NCI-H1092 (cell line): Measurements from ENCODE around the gene C9orf50.
A peak's percentile ranks its signal among the peaks of the same experiment; 100 is the strongest.

ENCODE experiments used
- DNase-seq: peaks from one replicate; lab custom pipeline; 2025; lab: John Stamatoyannopoulos, UW

The C9orf50 gene

DNA sequence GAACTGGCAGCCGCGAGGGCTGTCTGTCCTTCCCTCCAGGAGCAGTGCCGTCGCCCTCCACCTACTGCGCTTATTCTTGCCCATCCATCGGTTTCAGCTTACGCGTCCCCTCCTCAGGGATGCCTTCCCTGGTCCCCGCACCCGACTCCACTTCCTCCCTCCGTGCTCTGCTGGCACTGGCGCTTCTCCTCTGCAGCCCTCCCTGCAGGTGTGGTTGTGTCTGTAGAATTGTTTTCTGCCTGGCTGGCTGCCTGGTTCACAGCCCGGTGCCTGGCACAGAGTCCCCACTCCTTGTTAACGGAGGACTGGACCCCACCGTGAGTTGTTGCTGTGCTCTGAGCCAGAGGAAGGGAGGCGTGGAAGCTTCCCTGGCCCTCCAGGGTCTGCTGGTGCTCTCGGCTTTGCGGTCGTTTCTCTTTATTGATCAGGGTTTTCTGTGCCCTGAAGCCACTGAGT is 10.8 kb upstream of the C9orf50 start:
- no peak for DNase-seq

DNA sequence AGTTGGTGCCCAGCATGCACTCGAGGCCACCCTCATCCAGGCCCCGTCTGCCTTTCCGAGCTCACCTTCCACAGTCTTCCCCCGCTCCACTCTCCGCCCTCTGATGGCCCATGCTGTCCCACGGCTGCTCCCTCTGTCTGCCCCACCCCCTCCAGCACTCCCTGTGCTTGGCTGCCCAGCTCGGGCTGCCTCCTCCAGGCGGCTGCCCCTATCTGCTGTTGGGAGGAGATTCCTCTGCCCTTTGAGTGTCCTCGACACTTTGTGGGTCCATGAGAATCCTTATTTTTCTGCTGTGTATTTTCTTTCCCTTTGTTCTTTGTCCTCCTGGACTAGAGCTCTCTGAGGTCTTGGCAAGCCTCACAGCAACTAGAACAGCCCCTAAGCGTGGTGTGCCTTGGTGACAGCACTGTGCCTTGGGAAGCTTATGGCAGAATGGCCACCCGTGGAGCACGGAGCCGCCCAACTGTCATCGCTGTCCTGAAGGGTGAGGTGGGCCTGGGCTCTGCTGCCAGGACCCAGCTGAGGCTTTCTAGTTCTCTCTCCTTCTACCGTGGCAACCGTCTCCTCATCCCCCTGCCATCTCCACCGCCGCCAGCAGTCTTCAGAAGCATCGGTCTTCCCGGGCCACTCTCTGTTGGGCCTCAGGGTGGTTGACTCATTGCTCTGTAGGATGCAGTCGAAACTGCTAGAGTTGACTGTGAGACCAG is 10.2 kb upstream of the C9orf50 start:
- no peak for DNase-seq

DNA sequence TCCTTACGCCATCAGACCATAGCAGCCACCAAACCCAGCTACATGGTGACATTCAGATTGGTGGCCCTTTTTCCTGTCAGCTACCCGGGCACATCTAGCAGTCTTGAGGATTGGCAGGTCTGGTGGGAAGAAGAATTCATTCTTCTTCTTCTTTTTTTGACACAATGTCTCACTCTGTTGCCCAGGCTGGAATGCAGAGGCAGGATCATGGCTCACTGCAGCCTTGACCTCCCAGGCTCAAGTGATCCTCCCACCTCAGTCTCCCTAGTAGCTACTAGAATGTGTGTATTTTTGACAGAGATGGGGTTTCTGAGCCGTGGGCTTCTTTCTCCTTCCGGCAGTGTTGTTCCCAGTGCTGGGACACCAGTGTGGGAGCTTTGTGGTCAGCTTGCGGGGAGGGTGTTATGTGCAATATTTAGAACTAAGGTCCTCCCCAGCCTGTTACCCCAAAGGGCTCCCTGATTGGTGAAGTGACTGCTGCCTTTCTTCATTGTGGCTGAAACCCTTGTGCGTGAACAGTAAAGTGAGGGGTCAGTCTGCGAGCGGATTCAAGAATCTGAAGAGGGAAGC is 8.4 kb upstream of the C9orf50 start:
- no peak for DNase-seq

DNA sequence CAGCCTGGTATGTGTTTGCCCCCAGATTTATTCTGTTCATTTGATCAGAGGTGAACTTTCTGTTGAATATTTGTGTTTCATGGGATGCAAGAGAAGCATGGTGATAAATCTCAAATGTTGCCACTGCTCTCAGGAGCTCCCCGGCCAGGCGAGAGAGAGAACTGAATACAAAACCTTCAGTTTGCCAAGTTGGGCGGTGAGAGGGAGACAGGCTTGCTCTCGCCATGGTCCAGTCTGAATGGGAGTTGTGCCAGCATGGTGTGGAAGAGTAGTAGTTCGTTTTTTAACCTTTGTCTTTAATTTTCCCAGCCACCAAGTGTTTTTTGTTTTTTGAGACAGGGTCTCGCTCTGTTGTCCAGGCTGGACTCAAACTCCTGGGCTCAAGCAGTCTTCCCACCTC is 7.8 kb upstream of the C9orf50 start:
- no peak for DNase-seq

DNA sequence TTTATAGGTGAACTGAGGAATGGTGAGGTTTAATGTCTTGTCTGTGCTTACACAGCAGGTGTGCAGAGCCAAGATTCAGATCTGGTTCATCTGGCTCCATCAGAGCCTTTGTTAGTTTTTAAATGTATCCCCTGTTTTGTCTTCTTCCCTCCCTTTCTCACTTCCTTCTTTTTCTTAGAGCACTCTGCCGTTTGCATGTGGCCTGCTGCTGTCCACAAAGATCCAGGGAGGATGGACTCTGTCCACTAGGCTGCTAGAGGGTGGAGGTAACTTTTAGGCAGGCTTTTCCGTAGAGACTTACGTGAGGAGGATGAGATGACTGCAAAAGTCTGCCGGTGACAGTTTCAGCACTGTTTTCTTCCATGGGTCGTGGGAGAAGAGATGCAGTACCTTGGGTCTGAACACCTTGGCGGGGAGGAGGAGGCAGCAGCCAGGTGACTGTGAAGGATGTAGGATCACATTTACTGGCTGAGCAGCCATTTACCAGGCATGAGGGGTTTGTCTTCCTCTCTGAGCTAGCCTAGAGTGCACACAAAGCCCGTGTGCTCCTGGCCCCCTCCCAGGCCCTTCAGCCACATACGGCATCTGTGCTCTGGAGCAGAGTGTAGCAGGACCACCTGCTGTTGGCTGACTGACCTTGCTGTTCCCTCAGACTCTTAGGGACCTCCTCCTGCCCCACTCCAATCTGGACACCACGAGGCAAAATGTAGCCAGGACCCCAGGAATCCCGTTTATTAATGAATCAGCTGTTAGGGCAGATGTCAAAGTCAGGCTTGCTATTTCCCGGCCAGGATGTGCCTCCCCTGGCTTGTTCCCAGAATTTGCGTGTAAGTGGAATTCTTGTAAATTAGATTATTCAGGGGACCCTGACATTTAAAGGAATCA is 6.9 kb upstream of the C9orf50 start:
- DNase-seq, result no peak

DNA sequence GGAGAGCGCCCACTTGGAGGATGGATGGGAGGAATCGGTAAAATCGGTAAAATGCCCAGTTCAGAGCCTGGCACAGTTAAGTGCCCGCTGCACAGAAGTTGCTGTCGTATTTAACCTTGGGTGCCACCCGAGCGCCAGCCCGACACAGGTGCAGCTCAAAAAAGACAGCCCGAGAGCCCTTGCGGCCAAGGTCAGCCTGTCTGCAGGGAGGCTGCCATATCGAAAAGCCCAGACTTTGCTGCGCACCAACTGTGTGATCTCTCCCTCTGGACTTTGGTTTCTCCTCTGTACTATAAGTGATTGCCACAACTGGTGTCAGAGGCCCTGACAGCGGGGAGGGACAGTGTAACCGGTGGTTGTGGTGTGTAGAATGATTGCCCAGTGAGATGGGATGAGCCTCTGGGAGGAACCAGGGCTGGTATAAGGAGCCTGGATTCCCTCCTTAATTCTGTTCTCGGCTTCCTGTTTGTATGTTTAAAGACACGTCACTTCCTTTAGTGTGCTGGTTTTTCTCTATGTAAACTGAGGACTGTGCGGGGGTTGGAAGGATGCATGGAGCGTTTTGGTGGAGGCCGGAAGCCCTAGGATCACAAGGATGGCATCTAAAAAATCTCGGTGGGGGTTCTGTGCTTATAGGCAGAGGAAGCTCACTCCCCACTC is 5.9 kb upstream of the C9orf50 start:
- no peak for DNase-seq

DNA sequence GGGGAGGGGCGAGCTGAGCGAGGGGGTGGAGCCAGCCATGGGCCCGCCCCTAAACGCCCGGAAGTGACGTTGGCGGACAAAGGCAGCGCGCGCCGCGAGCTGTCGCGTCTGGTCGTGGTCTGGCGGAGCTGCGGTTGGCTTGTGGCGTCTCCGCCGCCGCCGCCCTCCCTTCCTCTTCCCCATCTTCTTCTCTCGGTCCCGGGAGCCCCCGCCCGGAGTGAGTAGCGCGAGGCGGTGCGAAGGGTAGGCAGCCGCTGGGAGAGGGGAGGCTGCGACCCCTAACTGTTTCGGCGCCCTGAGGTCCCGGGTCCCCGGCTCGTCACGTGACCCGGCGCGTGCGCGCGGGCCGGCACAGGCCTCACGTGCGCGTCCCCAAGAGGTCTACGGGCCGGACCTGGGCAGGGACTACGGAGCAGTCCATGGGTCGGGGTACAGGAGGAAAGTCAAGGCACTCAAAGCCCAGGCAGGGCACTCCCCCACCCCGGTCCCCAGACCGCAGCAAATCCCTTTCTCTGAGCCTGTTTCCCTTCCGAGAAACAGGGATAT is 5.3 kb upstream of the C9orf50 start, which contains the start of gene NTMT1:
Gene NTMT1, plus strand, starts transcription at position 85 of the 546 bp plus-strand sequence. CDS start 6,541 bp downstream, outside the sequence.
- DNase-seq, result peak; percentile 60

DNA sequence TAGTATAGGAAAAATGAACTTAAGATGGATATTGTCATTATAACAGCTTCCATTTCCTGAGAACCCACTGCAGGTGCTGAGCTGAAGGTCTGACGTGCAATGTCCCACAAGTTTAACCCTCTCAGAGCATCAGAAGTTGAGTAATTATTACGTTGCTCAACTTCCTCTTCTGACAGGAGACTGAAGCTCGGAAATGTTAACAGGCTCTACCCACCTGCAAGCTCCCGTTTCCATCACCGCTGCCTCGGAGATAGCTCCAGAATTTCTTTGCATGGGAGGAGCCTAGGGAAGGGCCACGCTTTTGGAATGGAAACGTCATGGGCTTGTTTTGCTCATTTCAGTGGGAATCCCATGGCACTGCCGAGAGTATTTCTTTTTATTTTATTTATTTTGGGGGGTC is 4.0 kb upstream of the C9orf50 start:
- no peak for DNase-seq

DNA sequence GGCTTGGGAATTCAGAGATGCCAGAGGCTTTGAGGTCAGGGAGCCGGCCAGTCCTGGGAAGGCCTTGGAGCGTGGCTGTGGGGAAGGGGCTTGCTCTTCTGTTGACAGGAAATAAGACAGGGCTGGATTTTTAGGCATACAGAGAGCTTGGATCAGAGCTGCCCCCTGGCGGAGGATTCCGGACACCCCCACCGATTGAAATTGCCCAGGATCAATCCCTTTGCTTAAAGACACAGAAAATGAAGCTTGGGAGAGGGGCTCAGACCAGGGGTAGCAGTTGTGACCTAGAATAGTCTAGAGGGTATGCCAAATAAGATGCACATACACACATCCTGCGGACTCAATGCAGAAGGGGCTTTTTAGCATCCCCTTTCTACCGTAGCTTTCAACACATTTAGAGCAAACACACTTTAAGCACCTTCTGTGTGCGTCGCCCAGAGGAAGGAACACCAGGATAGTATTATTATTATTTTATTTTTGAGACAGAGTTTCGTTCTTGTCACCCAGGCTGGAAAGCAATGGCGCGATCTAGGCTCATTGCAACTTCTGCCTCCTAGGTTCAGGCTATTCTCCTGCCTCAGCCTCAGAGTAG is 3.4 kb upstream of the C9orf50 start:
- peak; percentile 64 for DNase-seq

DNA sequence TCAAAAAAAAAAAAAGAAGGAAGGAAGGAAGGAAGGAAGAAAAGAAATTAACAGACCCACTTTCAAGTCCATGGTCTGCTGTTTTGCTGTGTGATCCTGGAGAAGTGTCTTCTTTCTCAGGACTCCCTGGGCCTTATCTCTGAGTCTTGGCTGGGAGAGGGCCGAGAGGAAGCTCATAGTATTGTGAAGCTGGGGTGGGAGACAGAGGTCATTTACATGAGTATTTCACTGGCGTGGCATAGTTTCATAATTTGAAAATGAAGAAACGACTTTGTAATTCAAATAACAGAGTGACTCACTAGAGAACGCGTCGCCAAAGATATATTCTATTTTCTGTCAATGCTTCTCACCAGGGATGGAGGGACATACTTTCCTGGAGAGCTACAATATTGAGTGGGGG is 2.4 kb upstream of the C9orf50 start:
- no peak for DNase-seq

DNA sequence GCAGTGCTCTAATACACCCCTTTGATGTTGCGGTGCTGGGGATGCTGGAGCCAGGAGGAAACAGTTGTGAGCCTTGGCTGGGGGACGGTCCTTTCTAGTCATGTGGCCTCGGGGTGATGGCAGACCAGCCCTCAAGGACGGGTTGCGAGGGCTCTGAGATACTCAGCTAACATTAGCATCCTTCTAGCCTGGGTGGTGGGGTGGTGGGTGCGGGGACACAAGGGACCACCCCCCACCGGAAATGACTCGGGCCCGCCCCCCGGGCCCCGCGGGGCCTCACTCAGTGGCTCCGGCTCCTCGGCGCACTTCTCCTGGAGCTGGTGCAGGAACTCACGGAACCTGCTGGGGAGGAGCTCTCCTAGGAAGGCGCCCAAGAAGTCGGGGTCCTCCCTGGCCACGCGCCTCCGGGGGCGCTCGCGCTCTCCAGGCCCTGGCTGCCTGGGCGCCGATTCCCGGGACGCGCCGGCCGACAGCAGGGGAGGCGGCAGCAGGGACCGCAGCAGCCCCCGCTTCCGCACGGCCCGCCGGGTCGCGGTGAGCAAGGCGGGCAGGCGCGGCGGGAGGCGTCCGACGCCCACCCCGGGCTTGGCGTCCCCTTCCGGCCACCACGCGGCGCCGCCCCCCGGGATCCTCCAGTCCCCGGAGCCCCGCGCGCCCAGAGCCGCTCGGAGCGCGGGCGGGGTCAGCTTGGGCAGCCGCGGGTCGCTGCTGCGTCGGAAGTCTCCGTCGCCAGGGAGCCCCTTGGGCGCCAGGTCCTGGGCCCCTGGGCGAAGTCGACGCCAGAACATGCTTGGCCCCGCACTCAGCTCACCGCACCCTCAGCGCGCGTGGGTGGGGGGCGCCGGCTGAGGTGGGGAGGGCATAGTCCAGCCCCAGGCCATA is 873 bp downstream of the C9orf50 start:
- DNase-seq, result no peak

DNA sequence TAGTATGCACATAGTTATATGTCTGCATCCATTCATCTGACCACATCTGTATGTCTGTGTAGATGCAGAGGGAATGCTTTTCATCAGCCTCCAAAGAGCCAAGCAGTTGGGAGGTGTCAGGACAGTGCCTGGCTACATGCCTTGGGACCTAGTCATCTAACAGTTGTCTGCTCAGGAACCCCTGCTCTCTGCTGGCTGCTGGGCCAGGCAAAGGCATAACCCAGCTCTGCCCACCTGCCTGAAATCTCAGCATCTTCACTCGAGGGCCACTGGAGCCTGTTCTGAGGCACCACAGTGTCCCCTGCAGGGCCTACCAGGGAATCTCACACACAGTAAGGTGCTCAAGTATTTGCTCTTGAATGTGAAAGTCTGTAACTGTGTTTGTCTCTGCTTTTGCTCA is 3.7 kb downstream of the C9orf50 start:
- DNase-seq, result no peak

DNA sequence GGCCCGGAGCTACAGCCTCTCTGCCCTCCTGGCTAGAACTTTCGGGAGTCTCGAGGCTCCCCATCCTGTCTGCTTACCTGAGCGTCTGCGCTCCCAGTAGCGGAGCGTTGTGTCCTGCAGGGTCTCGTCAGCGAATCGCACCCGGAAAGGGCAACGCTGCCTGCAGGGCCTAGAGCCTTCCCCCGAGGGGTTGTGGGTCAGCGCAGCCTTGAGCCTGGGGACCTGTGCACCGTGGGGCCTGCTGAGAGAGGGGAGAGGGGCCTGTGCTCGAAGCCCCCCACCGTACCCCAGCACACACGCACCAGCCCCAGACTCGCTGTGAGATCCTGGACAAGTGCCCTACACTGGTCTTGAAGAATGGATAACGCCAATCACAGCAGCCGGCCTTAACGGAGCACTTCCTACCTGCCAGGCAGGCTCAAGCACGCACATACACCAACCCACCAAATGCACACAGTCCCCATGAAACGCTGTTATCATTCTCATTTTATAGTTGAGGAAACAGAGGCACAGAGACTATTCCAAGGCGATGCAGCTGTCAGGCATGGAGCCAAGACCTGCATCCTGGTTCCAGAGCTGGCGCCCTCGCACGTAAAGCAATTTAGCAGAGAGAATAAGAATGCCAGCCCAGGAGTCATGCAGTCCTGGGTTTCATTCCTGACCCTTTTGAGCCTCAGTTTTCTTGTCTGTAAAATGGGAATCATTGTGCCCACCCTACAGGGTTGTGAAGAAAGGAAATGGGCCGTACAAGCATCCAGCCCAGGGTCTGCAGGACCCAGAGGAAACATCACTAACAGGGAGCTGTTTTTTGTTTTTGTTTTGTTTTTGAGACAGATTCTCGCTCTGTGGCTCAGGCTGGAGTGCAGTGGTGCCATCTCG is 5.3 kb downstream of the C9orf50 start:
- DNase-seq, result no peak

DNA sequence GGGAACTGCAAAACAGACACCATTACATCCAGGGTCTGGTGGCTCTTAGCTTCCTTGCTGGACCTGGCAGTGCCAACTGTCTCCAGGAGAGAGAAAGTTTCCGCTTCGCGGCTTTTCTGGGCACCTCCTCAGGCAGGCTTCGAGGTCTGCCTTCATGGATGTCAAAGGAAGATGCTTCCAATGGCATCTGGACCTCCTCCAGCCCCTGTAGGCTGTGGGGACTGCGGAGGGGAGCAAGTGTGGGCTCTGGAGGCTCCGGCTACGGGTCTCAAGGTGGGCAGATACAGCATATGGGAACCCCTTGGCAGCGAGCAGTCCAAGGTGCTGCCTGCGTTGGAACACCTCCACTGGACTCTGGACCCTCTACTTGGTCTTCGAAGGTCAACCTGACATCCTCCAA is 6.0 kb downstream of the C9orf50 start:
- no peak for DNase-seq

DNA sequence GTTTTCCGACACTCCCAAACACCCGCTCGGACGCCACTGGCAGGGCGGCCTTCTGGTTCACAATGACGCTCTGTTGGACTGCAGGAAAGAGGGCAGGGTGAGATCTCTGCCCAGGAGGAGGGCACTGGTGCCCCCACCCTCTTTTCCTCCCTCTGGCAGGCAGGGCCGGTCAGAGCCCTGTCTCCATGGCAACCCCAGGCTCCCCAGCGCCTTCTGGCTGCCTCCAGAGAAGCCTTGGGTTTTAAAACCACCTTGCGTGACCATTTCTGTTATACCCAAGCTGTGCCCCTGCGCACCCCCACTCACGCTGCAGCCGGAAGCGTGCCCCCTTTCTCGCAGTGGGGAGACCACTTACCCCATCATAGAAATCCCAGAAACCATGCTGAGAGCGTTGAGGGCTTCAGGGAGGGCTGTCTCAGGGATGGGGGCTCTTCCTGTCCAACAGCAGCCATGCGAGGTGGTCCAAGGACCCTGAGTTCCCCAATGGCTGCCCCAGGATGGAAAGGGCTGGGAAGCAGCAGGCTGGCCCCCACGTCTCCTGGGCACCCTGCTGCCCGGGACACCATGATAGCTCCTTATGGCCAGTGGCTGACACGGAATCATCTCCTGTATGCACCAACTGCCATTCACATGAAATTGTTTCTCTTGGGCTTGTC is 7.3 kb downstream of the C9orf50 start:
- DNase-seq, result peak; percentile 74

DNA sequence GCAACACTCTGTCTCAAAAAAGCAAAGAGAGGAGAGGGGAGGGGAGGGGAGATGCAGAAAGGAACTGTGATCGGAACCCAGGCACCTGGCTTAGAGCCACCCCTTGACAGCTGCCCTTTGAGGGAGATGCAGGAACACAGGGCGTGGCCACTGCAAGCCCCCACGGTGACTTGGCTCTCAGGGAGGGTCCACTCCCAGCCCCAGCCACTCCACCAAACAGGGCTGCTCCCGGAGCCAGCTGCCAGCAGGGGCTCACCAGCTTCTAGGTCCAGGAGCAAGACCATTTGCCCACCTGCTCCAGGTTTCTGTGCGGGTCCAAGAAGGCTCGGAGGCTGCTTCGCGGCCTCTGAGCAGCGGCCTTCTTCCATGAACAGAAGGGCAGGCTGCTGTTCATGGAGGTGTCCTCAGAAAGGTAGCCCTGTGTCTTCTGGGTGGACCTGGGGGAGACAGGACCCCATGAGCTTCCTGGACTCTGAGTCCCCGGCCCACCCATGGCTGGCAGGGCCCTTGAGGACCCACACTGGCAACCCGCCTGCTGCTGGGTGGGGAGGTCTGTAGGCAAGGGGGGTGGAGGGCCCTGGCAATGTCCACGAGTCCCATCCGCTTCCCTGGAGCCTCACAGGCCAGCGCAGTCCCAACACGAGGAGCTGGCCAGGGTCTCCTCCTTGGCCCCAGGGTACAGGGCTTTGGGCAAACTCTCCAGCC is 7.9 kb downstream of the C9orf50 start:
- peak; percentile 46 for DNase-seq

DNA sequence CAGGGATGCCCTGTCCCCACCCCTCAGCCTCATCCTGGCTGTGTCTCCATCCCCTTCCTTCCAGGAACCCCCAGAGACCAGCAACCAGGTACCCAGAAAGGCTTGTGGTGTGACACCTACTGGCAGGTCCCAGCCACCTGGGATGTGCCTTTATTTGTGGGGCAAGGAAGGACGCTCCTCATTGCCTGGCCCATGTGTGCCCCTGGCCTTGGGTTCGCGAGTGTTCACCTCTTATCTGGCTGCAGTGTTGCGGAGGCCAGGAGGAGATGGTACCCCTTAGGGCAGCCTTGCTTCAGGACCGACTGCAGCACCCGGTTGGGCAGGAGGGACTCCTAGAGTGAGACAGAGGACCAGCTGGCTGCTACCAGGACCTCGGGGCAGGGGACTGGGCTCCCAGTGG is 8.8 kb downstream of the C9orf50 start:
- DNase-seq, result no peak

DNA sequence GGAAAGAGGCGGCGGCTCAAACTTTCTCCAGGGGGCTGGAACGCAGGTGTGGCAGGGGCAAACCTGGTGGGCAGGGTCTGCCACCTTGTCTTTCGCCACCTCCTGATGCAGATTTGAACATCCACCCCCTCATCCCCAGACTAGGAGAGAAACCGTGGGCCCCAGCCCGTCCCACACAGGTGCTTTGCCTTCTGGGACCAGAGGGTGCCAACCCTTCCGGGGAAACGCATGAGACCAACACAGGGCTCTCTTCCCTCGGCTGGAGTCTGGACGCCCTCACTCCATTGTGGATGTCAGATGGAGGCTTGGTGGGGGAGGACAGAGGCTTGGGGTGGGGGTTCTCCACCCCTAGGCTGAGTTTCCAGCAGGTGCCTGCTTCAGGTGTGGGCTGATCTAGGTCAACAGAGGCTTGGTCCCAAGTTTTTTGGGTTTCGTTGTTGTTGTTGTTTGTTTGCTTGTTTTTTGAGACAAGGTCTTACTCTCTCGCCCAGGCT is 9.5 kb downstream of the C9orf50 start:
- no peak for DNase-seq
